ENCODE measurements around the gene PDZK1IP1.

Gene PDZK1IP1

DNA sequence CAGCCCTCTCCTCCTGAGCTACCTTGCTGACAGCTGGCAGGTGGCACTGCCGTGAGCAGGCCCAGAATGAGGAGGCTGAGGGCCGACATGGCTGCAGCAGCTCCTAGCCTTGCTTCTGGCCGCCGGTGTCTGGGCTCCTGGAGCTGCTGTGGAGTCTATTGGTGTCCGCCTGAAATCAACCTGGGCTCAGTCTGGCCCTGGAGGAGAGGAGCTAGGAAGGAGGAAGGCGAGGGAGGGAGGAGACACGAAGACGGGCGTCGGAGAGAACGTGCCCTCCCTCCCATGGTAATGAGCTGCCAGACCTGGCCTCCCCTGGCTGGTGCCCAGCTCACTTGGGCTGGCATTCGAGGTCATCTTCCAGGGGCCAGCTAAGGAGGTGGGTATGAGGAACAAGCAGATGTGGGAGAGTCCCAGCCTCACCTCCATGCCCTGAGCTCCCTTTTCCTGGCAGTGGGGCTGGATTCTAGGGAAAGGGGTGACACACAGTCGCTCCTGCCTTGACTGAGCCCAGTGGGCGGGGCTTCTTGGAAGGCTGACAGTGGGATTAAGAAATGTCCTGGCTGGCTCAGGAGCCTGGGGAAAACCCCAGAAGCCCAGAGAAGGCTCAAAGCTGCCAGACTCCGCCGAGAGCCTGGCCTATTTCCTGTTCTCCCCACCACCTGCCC is at the start of gene PDZK1IP1:
TSS of gene PDZK1IP1 (minus strand) at position 193 of the 665 bp plus-strand sequence. CDS start at position 89, 104 bp downstream.
- DNase-seq, result no peak

- no peak for DNase-seq
Observed at GRCh38 chr1:47238935-47239592, 49.2 kb upstream of the PDZK1IP1 start.

GRCh38 chr1:47235806-47236205 is 46.0 kb upstream of the PDZK1IP1 start:
- DNase-seq, result no peak

DNA sequence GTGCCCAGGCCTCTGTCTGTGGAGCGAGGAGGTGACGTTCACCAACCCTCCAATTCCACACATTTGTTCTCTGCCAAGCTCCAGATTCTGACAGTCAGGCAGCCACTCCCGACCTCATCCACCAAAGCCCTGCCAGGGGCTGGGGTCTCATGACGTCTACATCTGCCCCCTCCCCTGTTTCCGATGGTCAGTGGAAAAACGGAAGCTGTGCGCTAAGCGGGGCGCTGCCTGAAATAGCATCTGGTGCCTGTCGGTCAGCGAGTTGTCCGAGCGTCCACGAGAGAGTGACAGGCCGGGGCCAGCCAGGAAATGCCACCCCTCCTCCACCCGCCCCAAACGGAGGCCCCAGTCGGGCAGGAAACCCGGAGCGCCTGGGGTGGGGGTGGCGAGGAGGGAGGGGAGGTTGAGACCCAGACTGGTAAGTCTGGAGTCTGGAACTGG is 45.4 kb upstream of the PDZK1IP1 start:
- DNase-seq, result no peak

DNA sequence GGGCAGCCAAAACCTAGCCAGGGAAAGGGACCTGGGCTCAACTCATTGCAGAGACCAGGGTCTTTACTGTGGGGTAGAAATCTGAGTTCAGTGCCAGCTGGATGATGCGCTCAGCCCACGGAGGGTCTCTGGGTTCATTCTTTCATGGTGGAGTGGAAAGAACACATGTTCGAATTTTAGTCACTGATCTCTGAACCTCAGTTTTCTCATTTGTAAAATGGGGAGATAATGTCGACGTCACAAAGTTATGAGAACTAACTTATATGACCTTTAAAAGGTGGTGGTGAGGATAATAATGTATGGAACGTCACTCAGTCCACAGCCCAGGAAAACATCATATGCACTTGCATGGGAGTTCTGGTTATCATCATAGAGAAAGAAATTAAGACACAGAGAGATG is 43.4 kb upstream of the PDZK1IP1 start:
- no peak for DNase-seq

DNA sequence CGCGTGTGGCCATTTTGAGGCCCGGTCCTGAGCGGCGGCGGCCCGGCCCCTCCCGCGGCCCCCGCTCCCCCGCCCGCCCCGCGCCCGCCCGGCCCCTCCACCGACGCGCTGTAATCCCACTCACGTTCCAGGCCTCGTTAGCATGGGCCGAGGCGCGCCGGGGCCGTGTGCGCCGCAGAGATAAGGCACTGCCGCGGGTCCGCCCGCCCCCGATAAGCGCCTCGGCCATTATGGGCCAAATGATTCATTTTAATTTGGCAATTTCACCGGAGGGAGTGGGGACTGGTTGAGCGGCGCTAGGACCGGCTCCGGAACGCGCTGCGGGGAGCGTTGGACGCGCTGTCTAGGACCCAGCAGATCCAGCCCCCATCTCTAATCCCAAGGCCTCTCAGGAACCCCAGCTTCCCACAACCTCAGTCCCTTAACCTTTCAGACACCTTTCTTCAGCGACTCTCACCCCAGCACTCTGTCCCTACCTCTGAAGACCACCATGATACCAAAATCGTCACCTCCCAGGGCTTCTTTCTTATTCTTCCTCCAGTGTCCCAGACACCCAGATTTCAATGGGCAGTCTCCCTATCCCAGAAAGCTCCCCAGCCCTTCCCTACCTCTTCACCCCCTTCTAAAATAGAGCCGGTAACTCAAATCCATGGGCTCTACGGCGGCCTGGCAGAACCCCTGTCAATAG is 42.5 kb upstream of the PDZK1IP1 start, which contains the start of gene TAL1:
TSS of gene TAL1 (minus strand) at position 39 of the 688 bp plus-strand sequence. CDS start 6,337 bp downstream, outside the sequence.
- no peak for DNase-seq

- no peak for DNase-seq
Observed at GRCh38 chr1:47231301-47232186, 41.7 kb upstream of the PDZK1IP1 start.

GRCh38 chr1:47230692-47231300 is 41.0 kb upstream of the PDZK1IP1 start:
- no peak for DNase-seq

DNA sequence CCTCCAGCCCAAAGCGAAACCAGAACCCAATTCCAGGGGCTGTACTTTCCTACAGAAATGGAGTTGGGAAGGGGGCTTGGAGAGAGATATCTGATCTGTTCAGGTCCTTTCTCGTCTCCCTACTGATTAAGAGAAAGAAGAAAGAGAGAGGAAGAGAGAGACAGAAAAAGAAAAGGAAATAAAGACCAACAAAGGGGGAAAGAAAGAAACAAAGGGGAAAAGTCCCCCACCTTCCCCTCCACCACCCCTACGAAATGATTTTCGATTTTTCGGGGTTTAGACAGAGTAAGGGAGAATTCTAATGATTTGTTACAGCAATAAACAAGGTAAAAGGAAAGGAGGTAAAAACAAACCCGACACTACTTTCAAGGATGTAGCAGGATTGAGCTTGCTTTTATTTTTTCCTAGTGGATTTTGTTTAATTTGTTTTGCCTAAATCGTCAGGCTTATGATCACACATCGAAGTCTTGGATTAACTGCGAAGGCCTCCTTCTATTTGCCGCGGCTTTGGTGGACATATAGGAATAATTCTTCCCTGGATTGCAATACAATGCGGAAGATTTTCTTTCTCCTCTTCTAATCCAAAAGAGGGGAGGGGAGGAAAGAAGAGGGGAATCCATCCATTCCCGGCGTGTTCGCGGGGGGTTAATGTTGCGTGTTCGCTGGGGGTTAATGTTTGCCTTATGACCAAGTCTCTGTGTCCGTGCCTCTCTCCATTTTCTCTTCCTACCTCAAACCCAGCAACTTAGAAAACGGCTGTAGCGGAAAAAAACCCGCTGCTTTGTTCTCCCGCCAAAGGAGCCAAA is 40.3 kb upstream of the PDZK1IP1 start:
- no peak for DNase-seq

- no peak for DNase-seq
Observed at GRCh38 chr1:47229031-47229885, 39.4 kb upstream of the PDZK1IP1 start.

GRCh38 chr1:47228644-47229030 is 38.8 kb upstream of the PDZK1IP1 start:
- no peak for DNase-seq

DNA sequence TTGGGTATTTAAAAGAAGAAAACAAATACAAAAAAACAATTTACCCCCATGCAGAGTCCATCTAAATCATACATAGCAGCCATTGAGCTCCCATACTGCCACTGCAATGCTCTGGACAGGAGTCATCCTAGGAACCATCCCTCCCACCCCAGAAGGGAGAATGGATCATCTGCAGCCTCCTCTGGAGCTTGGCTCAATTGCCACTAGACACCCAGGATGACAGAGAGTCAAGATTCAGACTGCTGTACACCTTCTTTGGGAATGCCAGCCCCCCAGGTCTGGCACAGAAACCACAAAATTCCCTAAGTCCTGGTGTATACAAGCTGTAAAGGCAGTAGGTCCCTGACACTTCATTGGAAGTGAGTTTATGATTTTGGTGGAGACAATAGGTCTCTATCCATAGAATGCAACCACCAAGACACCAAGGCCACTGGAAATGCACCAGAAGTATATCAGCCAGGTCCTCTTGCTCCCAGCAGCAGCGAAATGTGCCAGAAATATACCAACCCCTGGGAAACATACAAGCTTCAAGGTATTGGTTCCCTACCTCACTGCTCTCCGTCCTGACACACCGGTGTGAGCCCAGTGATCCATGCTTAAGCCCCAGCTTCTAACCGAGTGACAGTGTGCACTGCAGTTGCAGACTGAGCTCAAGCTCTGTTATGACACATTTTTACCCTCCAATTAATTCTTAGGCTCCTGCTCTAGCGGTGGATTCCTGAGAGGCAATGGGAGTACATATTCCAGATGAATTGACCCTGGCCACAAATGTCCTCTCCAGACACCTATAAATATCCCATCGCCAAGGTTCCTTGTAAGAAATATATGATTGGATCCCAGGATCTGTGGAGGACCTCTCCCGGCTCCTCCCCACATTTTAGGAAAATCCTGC is 37.8 kb upstream of the PDZK1IP1 start:
- DNase-seq, result no peak

GRCh38 chr1:47226839-47227215 is 37.0 kb upstream of the PDZK1IP1 start:
- DNase-seq, result no peak

- no peak for DNase-seq
Observed at GRCh38 chr1:47226121-47226838, 36.4 kb upstream of the PDZK1IP1 start.

DNA sequence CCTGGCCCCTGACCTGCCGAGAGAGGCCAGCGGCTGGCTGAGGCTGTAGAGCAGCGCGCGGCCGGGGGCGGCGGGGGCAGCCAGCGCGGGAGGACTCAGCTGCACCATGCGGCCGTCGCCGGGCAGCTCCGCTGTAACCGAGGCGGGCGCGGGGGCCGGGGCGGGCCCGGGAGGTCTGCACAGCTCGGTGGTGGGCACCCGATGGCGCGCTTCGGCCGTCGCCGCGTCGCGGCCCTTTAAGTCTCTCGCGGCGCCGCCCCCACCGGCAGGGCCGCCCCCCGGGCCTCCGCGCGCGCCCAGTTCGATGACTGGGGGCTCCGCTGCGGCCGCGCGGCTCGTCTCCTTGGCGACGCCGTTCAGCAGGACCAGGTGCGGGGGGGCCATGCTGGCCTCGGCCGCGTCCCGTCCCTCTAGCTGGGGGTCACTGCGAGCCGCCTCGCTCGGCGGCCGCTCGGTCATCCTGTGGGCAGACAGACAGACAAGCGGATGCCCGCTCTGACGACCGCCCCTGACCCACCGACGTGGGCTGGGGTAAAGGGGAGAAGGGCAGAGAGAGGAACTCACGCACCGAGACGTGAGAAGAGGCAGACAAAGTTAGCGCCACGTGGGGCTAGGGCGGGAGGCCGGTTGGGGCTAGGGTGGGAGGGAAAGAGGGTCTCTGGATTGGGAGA is 35.7 kb upstream of the PDZK1IP1 start:
- no peak for DNase-seq

GRCh38 chr1:47224676-47225399 is 35.0 kb upstream of the PDZK1IP1 start:
- no peak for DNase-seq

DNA sequence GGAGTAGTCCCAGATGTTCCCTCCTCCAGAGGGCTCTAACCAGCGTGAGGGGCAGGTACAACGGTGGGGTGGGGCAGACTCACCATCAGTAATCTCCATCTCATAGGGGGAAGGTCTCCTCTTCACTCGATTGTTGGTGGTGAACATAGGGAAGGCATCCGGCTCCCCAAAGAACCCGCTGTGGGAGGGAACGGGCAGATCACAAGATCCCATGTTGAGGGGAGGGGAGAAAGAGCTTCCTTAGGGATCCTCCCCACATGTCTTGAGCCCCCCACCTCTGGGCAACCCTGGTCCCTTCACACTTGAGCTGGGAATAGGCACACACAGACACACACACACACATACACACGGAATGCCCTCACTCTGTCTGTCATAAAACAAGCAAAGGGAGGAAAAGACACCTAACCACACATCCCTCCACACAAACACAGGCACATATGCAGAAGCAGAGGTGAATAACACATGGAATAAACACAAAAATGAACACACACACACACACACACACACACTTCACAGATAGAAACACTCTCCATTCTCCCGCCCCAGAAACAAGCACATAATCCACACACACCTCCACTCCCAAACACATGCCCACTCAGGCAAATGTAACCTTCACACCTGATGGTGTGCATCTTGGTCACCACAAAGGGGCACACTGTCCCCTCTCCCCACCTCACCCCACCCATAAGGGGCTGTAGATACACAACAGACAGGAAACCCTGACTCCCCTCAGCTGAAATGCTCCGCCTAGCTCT is 34.3 kb upstream of the PDZK1IP1 start:
- no peak for DNase-seq

All from NK-92 treated with Interleukin-12 subunit alpha and Interleukin-12 subunit beta, amount 100 ng/mL, for 24 hours (cell line).